NCI-H226 (cell line): ENCODE measurements around the gene UBAP1L.
"Not testable (repeated sequence)": the region's sequence is repeated elsewhere in the genome, so short reads cannot be mapped to it uniquely, and the experiment has no call there.

ENCODE experiments used
- DNase-seq: peaks from one replicate; pipeline ENCODE4 v3.0.0-alpha.2; 2015

UBAP1L gene

DNA sequence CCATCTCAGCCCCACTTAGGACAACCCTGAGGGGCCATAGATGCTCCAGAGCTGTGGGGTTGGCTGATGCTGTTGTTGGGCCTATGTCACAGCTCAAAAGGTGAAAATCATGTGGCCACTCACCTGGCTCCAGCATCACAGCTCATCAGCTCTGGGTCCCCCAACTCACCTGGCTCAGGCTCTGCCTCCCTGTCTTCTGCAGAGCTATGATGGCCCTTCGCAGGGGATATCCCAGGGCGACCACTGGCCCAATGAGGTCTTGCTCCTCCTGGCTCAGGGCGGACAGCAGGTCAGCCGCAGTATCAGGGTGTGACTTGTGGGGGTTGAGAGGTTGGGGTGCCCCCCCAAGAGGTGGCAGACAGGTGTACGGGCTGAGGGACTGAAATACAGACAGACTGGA, 15.7 kb downstream of the UBAP1L start:
- no peak for DNase-seq

DNA sequence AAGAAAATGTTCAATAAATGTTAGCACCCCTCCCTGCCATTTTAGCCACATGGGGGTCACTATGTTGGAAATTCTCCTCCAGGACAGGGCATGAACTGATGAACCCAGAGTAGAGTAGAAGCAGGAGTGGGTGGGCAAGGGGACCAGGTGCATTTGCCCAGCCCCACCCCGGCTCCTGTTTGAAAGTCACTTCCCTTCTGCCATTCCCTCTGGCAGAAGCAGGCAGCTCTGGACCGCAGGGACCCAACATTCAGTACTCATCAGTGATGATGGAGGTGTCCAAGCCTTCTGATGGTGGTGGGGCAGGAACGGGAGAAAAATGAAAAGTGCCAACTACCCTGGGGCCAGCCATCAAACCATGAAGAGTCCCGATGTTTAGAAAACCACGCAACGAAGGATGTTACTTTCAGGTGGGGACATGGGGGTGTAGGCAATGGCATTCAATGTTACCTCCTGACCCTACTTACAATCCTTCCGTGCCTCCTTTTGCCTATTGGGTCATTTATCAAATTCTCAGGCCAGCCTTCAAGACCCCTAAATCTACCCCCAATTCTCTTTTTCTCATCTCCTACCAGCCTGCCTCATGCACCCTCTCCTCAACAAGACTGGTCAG, 17.2 kb downstream of the UBAP1L start:
- no peak for DNase-seq

DNA sequence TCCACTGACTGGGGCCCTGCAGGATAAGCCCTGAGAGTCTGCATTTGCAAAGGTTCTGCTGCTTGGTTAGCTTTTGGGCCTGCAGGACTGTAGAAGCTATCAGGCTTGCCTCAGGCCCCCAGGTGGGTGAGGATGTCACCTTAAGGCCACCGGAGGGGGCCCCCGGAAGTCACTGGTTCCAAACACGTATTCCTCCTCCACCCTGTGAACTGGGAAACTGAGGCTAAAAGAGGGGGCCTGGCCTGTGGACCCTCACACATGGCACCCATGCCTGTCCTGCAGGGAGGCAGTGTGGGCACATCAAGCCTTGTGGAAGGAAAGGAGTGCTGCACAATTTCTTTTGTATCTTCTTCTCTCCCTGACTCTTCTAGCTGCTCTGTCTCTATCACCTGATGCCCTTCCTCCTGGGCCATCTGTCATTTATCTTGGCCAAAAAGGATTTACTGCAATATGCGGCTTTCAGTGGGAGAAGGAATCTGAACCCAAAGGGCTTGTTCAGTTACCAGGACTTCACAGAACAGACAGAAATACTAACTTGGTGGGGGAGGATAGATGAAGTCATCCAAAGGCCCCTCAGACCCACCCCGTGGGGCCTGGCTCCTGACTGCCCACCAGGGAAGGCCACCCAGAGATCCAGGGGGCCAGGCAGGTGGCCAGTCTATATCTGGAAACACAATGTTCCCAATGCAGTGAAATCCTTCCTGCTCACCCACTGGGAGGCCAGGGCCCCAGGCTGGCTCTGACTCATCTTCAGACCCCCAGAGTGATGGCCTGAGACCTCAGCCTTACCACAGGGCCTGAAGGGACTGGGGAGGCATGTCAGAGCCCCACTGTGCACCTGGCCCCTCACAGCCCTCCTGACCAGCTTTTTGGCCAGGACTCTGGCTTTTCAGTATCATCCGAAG, 18.3 kb downstream of the UBAP1L start:
- no peak for DNase-seq

DNA sequence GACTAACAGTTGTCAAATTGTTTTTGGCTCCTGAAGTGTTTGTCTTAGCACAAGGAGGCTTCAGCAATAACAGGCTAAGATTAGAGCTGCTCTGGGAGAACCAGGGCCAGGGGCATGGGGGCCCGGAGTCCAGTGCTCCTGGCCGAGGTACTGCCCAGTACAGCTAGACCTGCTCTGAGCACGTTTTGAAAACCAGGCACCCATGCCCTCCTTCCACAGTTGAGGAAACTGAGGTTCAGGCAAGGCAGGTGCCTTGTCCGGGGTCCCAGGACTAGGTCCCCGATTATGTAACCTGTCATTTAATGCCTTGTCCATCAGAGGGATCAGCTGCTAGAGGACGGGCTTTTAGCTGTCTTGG, 19.3 kb downstream of the UBAP1L start:
- DNase-seq: no peak

DNA sequence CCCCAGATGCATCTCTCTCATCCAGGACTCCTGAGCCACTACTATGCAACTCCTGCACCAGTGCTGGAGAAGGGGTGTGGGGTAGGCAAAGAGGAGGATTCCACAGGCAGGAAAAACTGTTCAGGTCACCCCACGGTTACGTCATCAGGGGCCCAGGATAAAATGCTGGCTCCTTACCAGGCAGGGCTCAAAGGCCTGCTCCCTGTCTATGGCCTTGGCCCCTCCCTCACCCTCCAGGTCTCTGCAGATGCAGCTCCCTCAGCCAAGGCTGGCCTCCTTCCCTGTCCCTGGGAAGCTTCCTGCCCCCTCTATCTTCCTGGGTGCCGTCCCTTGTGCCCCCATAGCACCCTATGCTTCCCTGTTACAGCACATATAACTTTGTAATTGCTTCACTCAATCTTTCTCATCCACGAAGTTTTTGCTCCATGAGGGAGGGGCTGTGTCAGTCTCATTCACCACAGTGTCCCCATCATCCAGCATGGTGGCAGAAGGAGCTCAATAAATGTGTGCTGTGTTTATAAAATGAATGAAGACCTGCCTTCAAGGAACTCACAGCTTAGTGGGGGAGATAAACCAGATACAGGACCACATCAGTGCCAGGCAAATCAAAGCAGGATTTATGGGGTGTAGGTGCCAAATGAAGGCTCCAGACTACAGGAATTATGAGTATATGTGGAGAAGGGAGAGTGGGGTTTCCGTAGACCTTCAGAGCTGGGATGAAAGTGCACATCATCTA, 19.8 kb downstream of the UBAP1L start:
- no peak for DNase-seq

DNA sequence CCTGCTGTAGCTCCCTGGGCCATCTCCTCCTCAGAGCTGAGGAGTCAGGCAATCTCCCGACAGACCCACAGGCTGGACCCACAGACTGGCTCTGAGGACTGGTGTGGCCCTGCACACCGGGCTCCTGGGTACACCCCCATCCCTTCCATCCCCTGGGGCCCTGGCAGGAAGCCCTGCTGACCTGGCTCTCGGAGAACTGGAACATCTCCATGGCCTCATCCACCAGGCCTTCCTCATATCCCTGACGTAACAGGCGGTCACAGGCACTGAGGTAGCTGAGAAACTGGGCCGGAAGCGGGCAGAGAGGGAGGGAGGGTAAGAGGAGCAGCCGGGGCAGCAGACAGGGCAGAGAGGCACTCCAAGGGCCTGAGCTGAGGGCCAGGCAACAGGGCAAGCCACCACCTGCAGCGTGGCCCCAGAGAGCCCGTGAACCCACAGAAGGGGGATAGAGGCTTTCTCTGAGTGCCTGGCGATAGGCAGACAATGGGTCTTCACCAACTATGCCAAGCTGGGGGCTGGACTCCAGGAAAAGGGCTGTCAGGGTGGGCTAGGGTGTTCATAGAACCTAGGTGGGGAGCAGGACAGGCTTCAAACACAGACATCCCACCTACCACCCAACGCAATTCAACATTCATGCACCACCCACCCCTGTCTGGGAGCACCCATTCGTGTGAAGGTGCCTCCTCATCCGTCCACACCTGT, 20.6 kb downstream of the UBAP1L start:
- DNase-seq: no peak

DNA sequence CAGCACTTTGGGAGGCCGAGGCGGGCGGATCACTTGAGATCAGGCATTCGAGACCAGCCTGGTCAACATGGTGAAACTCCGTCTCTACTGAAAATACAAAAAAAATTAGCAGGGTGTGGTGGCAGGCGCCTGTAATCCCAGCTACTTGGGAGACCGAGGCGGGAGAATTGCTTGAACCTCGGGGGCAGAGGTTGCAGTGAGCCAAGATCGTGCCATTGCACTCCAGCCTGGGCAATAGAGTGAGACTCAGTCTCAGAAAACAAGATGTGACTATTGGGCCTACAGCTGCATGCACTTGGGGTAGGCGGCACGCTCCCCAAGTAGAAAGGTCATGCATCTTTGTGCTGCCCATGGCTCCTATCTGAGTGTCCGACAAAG, 21.2 kb downstream of the UBAP1L start:
- DNase-seq: not testable (repeated sequence)

DNA sequence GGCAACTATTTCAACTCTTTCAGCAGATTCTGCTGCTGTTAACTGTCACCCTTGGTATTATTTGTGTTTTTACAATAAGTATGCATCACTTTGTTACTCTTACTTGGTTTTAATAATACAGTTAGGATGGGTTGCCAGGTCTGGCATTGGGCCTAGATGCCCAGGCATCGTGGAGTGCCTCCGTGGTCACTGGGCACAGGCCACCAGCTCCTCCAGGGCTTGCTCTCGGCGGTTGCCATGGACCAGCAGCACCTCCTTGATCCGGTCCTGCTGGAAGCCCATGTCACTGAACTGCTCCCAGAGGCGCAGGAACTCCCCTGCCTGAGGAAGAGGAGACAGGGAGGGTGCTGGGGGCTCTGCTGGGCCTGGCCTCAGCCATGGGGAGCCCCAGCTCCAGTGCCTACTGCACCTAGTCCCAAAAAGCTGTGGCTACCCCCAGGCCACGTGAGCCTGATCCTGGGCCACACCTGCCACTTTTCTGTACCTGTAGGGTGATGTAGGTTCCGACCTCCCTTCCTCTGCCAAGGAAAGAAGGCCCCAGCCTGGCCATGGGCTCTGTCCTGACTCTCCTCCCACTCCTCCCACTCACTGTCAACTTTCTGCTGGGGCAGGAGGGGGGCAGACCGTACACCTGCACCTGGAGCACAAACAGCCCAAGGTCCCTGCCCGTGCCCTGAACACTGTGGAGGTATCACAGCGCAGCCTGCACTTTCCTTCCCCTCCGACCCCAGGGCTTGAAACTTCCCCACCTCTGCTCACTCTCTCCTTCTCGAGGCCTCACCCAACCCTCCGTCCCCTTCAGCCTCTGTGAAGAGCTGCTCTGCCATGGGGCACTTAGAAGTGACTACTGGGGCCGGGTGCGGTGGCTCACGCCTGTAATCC, 21.8 kb downstream of the UBAP1L start:
- no peak for DNase-seq

DNA sequence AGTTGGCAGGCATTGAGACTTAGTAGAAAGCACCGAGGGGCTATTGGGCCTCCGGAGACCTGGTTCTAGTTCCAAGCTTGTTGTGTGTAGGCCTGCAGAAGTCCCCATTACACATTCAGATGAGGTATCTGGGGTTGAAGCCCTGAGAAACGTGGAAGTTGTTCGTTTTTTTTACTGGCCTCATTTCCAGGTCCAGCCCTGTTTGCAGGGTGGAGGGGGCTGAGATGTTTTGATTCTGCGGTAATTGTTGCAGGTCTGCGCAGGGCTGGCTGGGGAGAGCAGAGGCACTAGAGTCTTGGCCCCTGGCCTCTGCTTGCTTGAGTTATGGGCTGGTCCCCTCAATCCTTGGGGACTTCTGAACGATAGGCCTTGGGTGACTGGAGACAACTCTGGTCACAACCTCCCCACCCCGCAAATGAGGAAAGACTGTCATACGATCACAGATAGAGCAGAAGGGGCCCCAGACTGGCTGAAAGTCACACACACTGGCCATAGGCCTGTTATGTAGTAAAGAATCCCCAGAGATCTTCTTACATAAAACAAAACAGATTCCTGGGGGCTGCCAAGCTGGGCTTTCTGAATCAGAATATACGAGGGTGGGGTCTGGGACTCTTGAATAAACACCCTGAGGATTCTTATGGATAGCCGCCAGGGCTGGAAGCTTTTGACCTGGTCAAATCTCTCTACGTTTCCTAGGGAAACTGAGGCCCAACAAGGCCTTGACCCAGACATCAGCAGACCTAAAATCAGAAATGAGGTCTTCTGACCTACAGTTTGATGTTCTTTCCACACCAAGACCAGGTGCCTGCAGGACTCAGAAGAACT, 22.8 kb downstream of the UBAP1L start:
- DNase-seq: no peak

DNA sequence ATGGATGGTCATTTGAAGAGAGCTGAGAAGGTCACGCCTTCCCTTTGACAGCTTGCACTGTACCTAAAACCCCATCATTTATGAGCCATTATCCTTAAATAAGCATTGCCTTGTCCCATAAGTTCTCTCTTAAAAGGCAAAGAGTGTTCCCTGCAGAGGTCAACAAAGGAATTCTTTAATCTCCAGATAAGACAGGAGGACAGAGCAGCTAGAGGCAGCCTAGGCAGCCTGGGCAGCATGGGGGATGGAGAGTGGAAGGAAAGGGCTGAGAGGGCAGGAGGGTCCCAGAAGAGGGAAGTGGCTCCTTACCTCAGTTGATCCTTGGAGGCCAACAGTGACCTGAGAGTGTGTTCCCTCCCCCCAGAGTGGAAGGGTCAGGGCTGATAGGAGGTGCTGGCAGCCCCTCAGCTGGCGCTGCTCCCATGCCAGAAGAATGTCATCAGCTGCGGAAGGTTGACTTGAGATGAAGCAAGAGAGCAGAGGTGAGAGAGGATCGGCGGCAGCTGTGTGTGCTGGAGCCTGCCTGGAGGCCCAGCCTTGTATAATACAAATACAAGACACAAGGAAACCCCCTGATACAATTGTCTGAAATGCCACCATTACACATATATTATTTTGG, 25.7 kb downstream of the UBAP1L start:
- no peak for DNase-seq

DNA sequence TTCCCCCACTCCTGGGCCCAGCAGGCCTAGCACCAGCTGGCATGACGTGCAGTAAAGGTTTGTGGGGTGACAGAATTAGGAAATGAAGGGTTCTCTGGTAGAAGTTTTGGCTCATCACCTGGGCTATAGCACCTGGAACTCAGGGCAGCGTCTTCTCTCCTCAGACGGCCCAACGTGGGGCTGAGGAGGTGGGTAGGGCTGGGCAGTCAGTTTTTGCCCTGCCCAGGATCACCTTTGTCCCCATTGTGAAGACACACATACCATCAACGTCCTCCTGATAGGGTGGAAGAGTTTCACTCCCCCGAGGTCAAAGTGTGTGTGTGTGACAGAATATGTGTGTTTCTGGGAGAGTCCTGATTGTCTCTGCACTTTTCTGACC, 26.4 kb downstream of the UBAP1L start:
- DNase-seq: no peak

DNA sequence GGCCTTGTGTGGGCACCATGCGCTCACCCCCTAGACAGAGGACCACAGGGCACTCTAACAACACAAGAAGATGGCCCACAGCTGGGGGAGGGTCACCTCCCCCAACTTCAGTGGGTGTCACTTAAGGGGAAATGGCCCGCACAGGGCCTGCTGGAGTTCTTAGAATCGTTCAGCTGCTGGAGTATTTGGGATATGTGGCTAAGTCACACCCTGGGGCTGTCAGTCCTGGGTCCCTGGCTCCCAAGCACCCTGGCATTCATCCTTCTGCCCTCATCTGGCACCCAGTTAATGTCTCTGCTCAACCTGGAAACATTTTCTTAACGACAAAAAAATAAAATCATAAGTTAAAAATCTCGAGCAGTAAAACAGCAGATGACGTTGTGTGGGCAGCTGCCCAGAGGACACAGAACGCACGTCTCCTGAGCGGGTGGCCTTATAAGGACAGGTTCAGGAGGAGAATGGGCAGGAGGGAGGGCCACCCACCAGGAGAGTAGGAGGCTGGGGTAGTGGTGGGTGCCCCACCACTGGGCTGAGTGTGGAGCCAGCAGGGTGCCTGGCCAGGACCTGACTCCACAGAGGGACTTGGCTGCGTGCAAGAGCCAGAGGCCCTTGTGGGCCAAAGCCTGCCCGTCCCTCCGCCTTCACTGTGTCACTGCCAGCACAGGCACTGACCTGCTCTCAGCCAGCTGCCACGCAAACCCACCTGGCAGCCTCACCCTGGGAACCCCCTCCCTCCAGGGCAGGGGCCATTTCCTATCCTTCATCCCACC, 26.9 kb downstream of the UBAP1L start:
- DNase-seq: no peak

DNA sequence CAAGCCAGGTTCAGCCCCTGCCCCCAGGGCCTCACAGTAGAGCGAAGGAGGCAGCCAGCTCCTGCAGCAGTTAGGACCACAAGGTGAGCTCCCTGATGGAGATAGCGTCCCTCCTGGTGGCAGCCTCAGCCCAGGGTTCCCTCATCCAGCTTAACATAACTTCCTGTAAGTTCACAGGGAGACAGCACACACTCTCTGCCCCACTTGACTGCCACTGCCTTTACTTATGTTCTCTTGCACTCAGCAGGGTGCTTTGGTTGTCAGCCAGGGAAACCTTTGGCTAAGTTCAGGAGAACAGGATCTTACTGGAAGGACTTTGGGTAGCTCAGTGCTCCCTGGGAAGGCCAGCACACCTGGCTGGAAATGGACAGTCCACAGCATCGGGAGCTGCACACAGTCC, 27.6 kb downstream of the UBAP1L start:
- no peak for DNase-seq

DNA sequence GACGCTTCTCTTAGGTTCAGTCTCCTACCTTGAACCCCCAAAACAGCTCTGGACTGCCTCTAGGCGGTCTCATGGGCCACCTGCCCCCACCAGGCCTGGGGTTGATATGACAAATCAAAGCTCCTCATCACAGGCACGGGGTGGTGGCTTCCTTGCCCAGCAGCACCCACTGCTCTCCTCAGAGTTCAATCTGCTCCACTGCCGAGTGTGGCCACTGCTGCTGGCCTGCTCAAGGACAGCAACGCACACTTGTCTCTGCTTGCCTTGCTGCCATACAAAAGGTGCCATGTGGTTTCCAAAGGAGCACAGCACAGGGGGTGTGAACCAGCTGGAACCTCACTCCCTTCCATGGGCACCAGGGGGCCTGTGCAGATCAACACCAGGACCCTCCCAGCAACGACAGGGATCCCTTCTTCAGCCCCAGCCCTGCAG, 28.3 kb downstream of the UBAP1L start:
- no peak for DNase-seq

DNA sequence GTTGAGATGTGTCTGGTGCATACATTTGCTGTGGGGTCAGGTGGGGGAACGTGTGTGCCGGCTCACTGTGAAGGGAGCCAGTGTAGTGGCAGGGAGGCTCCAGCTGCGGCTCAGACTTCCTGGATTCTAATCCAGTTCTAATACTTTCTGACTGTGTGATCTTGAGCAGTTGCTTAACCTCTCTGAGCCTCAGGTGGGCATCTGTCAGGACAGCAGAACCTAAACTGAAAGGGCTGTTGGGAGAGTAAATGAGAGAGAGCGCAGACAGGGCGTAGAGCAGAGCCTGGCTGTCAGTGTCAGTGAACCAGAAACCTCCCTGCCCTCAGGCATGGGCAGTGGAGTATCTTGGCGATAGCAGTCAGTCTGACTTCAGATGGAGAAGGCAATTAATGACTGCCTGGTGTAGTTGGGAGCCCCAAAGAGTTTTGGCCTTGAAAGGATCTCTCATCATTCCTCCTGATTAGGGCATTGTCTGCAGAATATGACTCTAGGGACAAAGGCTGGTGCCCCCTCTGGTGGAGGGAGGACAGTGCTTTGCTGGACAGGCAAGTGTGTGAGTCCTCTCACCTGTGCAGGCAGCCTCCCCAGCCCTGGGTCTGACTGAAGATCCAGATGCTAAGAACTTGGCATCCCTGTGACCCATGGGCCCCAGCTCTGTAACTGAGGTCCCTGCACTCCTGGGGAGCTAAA, 28.9 kb downstream of the UBAP1L start:
- peak; percentile 26 for DNase-seq

DNA sequence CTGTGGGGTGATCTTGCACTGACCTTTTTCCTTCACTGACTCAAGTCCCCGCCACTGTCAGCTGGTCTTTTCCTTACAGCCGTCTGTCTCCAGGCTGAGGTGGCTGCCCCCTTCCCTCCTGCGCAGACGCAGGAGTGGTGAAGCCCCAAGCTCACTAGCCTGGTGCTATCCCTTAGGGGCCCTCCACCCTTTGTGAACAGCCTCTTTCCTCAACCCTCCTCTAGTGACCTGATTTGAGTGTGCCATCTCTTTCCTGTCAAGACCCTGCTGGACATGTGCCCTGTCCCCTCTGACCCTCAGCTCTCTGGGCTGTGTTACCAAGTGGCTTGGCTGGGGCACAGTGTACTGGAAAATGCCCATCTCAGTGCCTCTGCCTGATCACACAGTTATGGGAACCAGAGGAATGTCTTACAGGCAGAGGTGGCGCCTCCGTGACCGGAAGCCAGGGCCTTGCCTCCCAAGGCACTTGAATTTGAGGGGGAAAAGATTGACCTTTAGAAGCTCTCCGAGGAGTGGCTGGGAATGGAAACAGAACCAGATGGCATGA, 29.7 kb downstream of the UBAP1L start:
- no peak for DNase-seq

DNA sequence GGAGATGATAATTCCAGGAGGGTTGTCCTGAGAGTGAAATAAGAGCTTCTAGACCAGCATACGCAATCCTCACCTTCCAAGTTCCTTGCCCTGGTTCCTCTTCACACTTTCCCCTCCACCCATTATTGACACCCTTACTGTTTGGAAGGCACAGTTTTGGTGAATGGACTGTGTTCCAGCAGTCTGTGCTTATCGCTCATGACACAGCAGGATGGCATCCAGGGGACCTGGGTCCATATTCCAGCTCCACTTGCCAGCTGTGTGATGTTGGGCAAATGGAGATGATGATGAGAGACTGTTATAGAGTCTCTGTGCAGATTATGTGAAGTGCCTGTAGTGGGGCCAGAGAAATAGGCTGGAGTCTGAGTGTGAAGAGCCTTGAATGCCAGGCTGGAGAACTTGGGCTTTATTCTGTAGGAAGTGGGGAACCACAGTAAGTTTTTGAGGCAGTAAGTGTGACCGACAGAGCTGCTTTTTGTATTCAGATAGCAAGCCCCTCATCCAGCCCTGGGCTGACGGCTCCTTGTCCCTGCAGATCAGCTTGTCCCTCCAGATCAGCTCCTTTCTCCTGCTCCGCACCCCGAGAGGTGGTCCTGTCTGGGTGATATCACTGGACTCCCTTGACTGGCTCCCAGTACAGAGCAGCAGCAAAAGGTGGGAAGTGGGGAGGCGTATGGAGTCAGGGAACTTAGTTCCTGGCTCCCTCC, 30.3 kb downstream of the UBAP1L start:
- no peak for DNase-seq

DNA sequence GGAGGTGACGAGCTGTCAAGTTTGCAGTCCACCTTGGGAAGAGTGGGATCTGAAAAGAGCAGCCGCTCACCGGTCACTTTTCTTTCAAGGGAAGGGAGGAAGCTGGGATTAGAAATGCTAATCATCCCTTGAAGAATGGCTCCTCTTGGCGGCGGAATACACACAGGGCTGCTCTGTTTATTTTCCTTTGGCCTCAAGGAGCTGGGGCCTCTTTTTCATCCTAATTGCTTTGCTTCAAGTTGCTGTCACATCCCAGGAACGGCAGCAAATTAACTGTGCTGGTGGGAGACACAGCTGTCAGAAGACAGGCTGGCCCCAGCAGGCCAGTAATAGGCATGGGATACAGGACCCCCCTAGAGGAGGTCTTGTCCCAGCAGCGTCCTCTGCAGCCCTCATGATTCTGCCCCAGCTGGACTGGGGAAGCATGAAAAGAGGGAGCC, 31.7 kb downstream of the UBAP1L start:
- DNase-seq: no peak
